Pancreas (tissue), 10 donors: ENCODE results near the gene RADIL. TPM values are rescaled to one million over a fixed set of nuclear protein-coding genes. Genes with fewer than 3 reads are reported as not detected.

ENCODE experiments used
- ATAC-seq, 4 donors: fragments of 200-7000 bp; cut with Tn5 transposase; one replicate each; pipeline versions ENCODE4 v1.8.0 to v1.9.1; 2020; ENCODE audit warnings: mild to moderate bottlenecking in 4 of 4, moderate library complexity in 4 of 4
- DNase-seq, 6 donors: peaks; one replicate each; pipeline ENCODE4 v3.0.0-alpha.2; 2020
- FAIRE-seq: peaks from 2 replicates; lab custom pipeline; 2012; peaks lifted over from hg19 to GRCh38; lab: Jason Lieb, UNC
- H3K27ac ChIP-seq, 4 donors: fragments of 200-600 bp; sonication (generic); 1 replicate in 3 of 4; 2 replicates in 1 of 4; pipeline versions ENCODE4 v1.5.0 to v1.8.0; 2020
- H3K27me3 ChIP-seq, 4 donors: fragments of 200-600 bp; one replicate each; pipeline ENCODE4 v1.8.0; 2021
- H3K36me3 ChIP-seq, 3 donors: fragments of 200-600 bp; sonication (generic) in 1 of 3; one replicate each; pipeline versions ENCODE4 v1.5.0 to v1.8.0; 2020 to 2021
- H3K4me1 ChIP-seq, 3 donors: fragments of 200-600 bp; one replicate each; pipeline ENCODE4 v1.8.0; 2021
- H3K4me3 ChIP-seq, 4 donors: fragments of 200-600 bp; sonication (generic) in 2 of 4; one replicate each; pipeline versions ENCODE4 v1.5.0 to v1.8.0; 2020 to 2021
- H3K9me3 ChIP-seq, 4 donors: fragments of 200-600 bp; one replicate each; pipeline ENCODE4 v1.8.0; 2021
- WGBS, 2 donors: extraction: QIAGEN DNeasy Blood & Tissue Kit; methylation state at CpG; one replicate each; pipeline ENCODE4 v1.1.7; 2013; 5-methylcytosine and 5-hydroxymethylcytosine counted together
- intact Hi-C, 3 donors: fragments of 100-400 bp; cut with DNase I; formaldehyde crosslinking; loops; one replicate each; pipeline versions ENCODE4 v1.11.1 to v1.14.2; 2022
- polyA plus RNA-seq, 2 donors: library from polyadenylated mRNA; stranded (reverse); fragments of 200-250 nt; gene quantifications; one replicate each; pipeline ENCODE4 v1.2.3, GENCODE V29; 2013
- total RNA-seq, 6 donors: library from RNA; stranded (reverse); fragmentation: NEBNext Ultra II Directional in 4 of 6; extraction: Animal tissue kit (Norgen Biotek cat#: 25700) in 4 of 6; gene quantifications; one replicate each; pipeline versions ENCODE4 v1.2.1 to v1.2.4, GENCODE V29; 2021 to 2023
- TF ChIP-seq, protein P1 (sequence below), 4 donors: fragments of 200-600 bp; sonication (generic) in 3 of 4; IDR thresholded peaks; one replicate each; pipeline versions ENCODE4 v1.5.0 to v1.8.0; 2021; ENCODE audit warnings: antibody characterized with exemption in 4 of 4
- donor health status: healthy with polysubstance abuse.
- donor health status: DM: no; HTN: no; CAD: no; lungs with moderate emphysema.
- donor health status: DM: no; HTN: no; CAD: no.
- donor health status: control.
- donor health status: control.
- donor health status: Bipolar disorder and iron deficiency.
- donor health status: DM: yes; HTN: yes; CAD: no.
- donor health status: DM: no; HTN: no; CAD: no.
- donor health status: DM: no; HTN: no; CAD: no.
- donor health status: DM: yes; HTN: yes; CAD: no.

RADIL gene
- total and polyA plus RNA-seq, 8 donors, result 0.58 to 11.2 (median 3.5) TPM

DNA sequence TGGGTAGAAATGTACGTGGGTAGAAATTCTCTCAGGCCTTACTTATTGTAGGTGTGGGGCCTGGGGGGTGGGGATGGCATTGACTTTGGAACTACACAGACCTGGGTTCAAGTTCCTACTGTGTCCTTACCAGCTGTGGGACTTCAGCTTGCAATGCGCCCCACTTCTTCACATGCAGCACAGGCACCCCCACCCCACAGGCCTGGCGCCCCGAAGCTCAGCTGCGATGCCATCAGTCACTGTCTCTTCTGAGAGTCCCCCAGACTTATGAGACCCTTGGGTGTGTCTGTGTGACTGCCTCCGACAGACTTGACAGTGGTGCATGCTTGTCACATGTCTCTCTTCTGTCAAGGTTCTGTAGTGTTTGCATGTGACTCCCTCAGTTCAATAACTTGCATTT is 111.2 kb downstream of the RADIL start:
- 92 to 97% methylated on average over 6 of the region's 6 CpGs for WGBS, 2 donors
- peaks cover 0 to 12% (median 0%) of the 10 kb centered on the region in 3 donors for H3K4me1 ChIP-seq
- no peak overlapping the region for H3K4me3 ChIP-seq
- DNase-seq (no peak), ATAC-seq (no peak), FAIRE-seq (no peak)
- H3K27ac ChIP-seq, result no peak overlapping the region
- no peaks in the 10 kb centered on the region for H3K36me3 ChIP-seq
- H3K27me3 ChIP-seq, result no peaks in the 10 kb centered on the region
- H3K9me3 ChIP-seq, result no peaks in the 10 kb centered on the region
- TF ChIP-seq, protein P1, sequence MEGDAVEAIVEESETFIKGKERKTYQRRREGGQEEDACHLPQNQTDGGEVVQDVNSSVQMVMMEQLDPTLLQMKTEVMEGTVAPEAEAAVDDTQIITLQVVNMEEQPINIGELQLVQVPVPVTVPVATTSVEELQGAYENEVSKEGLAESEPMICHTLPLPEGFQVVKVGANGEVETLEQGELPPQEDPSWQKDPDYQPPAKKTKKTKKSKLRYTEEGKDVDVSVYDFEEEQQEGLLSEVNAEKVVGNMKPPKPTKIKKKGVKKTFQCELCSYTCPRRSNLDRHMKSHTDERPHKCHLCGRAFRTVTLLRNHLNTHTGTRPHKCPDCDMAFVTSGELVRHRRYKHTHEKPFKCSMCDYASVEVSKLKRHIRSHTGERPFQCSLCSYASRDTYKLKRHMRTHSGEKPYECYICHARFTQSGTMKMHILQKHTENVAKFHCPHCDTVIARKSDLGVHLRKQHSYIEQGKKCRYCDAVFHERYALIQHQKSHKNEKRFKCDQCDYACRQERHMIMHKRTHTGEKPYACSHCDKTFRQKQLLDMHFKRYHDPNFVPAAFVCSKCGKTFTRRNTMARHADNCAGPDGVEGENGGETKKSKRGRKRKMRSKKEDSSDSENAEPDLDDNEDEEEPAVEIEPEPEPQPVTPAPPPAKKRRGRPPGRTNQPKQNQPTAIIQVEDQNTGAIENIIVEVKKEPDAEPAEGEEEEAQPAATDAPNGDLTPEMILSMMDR (IDR thresholded peaks at IDR 0.05), result no peak
- intact Hi-C loops, result no loop called here

DNA sequence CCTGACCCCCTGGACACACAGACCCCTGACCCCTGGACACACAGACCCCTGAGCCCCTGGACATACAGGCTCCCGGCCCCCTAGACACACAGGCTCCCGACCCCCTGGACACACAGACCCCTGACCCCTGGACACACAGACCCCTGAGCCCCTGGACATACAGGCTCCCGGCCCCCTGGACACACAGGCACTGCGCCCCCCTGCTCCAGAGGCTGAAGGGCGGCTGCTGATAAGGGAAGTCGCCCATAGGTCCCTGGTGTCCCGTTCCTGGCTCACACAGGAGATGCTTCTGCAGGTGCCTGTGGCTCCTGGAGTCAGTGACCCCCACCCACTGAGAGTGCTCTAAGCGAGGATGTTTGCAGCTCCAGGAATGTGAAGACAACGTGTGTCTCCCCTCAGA is 111.8 kb downstream of the RADIL start:
- DNase-seq, result no peak
- WGBS, 2 donors, result 83 to 89% methylated on average over 9 of the region's 9 CpGs
- no peak for ATAC-seq
- H3K9me3 ChIP-seq, result no peaks in the 10 kb centered on the region
- H3K4me3 ChIP-seq, result no peak overlapping the region
- no peaks in the 10 kb centered on the region for H3K27me3 ChIP-seq
- TF ChIP-seq, protein P1 (IDR thresholded peaks at IDR 0.05), result no peak
- H3K36me3 ChIP-seq, result no peaks in the 10 kb centered on the region
- H3K4me1 ChIP-seq, result peaks cover 0 to 8% (median 0%) of the 10 kb centered on the region in 3 donors
- FAIRE-seq, result no peak
- no peak overlapping the region for H3K27ac ChIP-seq
- intact Hi-C loops, result no loop called here

DNA sequence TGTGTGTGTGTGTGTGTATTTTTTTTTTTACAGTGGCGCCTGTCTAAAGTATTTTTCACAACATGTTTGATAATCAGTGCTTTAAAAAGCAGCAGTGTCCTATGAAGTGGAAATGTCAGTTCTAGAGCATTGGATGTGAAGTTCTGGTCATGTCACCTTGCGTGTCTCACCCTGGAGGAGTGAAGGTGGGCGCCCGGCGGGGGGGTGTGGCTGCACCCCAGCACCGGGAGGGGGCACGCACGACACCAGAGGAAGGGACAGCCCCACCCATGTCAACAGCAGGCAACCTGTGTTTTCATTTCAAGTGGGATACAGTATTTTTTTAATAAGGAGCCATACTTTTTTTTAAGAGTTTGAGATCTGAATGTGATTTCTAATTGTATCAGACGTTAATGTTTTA is 112.6 kb downstream of the RADIL start:
- no peak for ATAC-seq
- no peaks in the 10 kb centered on the region for H3K9me3 ChIP-seq
- no peaks in the 10 kb centered on the region for H3K27me3 ChIP-seq
- no peak for FAIRE-seq
- DNase-seq, result peak in 1 of 6 donors; percentile 28
- no peak overlapping the region for H3K4me3 ChIP-seq
- intact Hi-C loops, result no loop called here
- no peak overlapping the region for H3K27ac ChIP-seq
- H3K4me1 ChIP-seq, result peaks cover 0 to 4% (median 0%) of the 10 kb centered on the region in 3 donors
- TF ChIP-seq, protein P1 (IDR thresholded peaks at IDR 0.05), result no peak
- H3K36me3 ChIP-seq, result no peaks in the 10 kb centered on the region
- WGBS, 2 donors, result 83% methylated on average over 9 of the region's 9 CpGs

DNA sequence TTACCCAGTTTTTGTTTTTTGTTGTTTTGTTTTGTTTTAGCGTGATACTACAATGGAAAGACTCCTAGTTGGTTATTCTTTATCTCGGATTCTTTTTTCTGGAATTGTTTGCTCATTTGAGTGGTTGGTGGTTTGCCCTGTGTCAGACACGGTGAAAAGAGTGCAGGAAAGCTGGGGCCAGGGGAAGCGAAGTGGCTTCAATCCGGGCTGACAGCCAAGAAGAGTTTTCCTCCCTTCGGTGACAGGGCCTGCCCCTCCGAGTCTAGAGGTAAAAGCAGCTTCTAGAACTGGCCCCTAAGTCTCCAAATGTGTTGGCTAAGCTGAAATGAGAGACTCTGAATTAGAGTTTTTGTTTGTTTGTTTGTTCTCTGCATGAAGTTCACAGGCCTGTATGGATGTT is 113.8 kb downstream of the RADIL start:
- WGBS, 2 donors, result 35 to 39% methylated on average over 7 of the region's 7 CpGs
- Histone ChIP-seq H3K9me3 (no peaks in the 10 kb centered on the region), H3K27me3 (no peaks in the 10 kb centered on the region), H3K36me3 (no peaks in the 10 kb centered on the region), H3K27ac (no peak overlapping the region), H3K4me3 (no peak overlapping the region), H3K4me1 (peaks cover 0 to 4% (median 0%) of the 10 kb centered on the region in 3 donors)
- TF ChIP-seq, protein P1 (IDR thresholded peaks at IDR 0.05), result no peak
- FAIRE-seq (no peak), DNase-seq (peak in 1 of 6 donors; percentile 9), ATAC-seq (no peak)
- intact Hi-C loops, result no loop called here

DNA sequence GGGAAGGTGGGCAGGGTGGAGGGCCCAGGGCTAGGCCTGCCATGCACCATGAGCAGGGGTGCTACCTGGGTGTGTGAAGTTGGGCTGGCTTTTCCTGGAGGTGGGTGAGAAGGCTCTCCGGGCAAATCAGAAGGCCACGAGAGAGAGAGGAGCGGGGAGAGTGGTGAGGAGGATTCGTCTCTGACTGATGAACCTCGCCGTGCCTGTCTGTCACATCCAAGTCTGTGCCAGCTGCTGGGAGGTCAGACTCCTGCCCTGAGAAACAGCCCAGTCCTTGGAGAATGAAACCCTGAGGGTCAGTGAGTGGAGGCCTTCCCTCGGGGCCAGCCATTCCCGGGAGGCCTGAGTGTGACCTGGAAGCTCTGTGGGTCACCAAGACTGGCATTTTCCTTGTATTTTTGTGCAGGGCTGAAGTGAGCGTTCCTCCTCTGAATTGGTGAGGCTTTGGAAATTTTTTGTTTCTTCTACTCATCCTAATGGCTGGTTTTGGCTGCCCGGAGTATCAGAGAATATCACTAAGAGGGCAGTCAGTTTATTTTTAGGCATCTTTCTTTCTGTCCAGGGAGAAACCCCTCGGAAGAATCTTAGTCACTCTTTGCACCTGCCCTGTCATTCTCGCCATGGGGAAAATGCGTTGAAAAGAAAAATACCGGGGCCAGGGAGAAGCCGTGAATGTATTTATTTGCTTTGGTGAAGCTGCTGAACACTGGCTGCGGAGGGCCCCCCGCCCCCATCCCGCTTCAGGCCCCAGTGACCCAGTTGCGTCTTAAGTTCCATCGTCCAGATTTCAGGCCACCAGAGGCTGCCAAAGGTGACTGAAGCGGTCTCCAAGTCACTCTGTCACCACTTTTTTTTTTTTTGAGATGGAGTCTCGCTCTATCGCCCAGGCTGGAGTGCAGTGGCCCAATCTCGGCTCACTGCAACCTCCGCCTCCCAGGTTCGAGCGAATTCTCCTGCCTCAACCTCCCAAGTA is 114.6 kb downstream of the RADIL start:
- ATAC-seq, result no peak
- H3K36me3 ChIP-seq, result peaks cover 0 to 4% (median 0%) of the 10 kb centered on the region in 3 donors
- FAIRE-seq, result no peak
- DNase-seq, result peak in 1 of 6 donors; percentile 46
- no peaks in the 10 kb centered on the region for H3K4me1 ChIP-seq
- intact Hi-C loops, result no loop called here
- no peaks in the 10 kb centered on the region for H3K27me3 ChIP-seq
- no peaks in the 10 kb centered on the region for H3K9me3 ChIP-seq
- TF ChIP-seq, protein P1 (IDR thresholded peaks at IDR 0.05), result no peak
- H3K4me3 ChIP-seq, result no peak overlapping the region
- no peak overlapping the region for H3K27ac ChIP-seq
- 93 to 94% methylated on average over 27 of the region's 27 CpGs for WGBS, 2 donors
